COR-L47 (cell line): Measurements from ENCODE around the gene LRRIQ3.
A peak's percentile ranks its signal among the peaks of the same experiment; 100 is the strongest.

Experiments used
- DNase-seq: peaks from one replicate; lab custom pipeline; 2025; lab: John Stamatoyannopoulos, UW

The LRRIQ3 gene

GRCh38 chr1:74107394-74107793, 90.6 kb downstream of the LRRIQ3 start:
- no peak for DNase-seq

GRCh38 chr1:74091371-74091770, 106.6 kb downstream of the LRRIQ3 start:
- no peak for DNase-seq

GRCh38 chr1:74083128-74083527, 114.8 kb downstream of the LRRIQ3 start:
- no peak for DNase-seq

- DNase-seq: no peak
Observed at GRCh38 chr1:74065081-74065480, 132.9 kb downstream of the LRRIQ3 start.

GRCh38 chr1:74057719-74058118, 140.3 kb downstream of the LRRIQ3 start:
- no peak for DNase-seq

GRCh38 chr1:74053407-74053806, 144.6 kb downstream of the LRRIQ3 start:
- DNase-seq: no peak

GRCh38 chr1:74050386-74050785, 147.6 kb downstream of the LRRIQ3 start:
- no peak for DNase-seq

- no peak for DNase-seq
Observed at GRCh38 chr1:74038042-74038441, 159.9 kb downstream of the LRRIQ3 start.

- DNase-seq: no peak
Observed at GRCh38 chr1:74012583-74012982, 185.4 kb downstream of the LRRIQ3 start.

- DNase-seq: no peak
Observed at GRCh38 chr1:74011736-74012135, 186.2 kb downstream of the LRRIQ3 start.

GRCh38 chr1:74010206-74010605, 187.8 kb downstream of the LRRIQ3 start:
- DNase-seq: no peak

- no peak for DNase-seq
Observed at GRCh38 chr1:74005533-74005932, 192.4 kb downstream of the LRRIQ3 start.

GRCh38 chr1:74003806-74004205, 194.2 kb downstream of the LRRIQ3 start:
- no peak for DNase-seq

- peak; percentile 50 for DNase-seq
Observed at GRCh38 chr1:73998348-73998959, 199.5 kb downstream of the LRRIQ3 start.

GRCh38 chr1:73980324-73981040, 217.5 kb downstream of the LRRIQ3 start:
- DNase-seq: no peak

- no peak for DNase-seq
Observed at GRCh38 chr1:73979684-73980083, 218.3 kb downstream of the LRRIQ3 start.

- DNase-seq: no peak
Observed at GRCh38 chr1:73978964-73979363, 219.0 kb downstream of the LRRIQ3 start.
